Femur (tissue), 1 donor: ENCODE results near the gene PLXDC2.
"Not testable (repeated sequence)": the region's sequence is repeated elsewhere in the genome, so short reads cannot be mapped to it uniquely, and the experiment has no call there.

ENCODE experiments used
- DNase-seq: peaks from one replicate; pipeline ENCODE4 v3.0.0-alpha.2; 2017

PLXDC2 gene

DNA sequence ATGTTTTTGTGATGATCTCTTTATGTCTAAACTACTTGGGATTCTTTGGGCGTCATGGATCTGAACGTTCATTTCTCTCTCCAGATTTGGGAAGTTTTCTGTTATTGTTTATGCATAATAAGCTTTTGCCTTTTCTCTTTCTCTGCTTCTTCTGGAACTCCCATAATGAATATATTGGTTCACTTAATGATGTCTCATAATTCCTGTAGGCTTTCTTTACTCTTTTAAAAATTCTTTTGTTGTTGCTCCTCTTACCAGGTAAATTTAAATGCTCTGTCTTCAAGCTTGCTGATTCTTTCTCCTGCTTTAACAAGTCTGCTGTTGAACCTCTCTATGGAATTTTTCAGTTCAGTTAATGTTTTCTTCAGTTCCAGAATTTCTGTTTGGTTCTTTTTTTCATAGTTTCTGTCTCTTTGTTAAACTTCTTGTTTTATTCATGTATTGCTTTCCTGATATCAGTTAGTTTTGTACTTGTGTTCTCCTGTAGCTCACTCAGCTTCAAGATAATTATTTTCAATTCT is 317.5 kb downstream of the PLXDC2 start:
- DNase-seq: no peak

DNA sequence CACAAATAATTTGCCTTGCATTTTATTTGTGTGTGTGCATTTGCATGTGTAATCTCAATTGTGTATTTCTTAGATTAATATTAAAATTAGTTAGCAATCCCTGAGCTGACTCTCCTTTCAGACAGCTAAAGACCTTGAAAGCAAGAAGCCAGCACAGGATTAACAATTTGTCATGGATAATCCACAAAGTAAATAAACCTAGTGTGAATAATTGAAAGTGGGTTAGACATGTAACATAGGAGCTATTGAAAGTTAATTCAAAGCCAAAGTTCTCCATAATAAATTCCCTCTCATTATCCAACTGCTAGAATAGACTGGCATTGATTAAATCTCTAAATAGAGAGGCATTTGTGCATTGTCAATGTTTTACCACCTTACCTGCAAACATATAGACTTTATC is 326.1 kb downstream of the PLXDC2 start:
- DNase-seq: no peak

DNA sequence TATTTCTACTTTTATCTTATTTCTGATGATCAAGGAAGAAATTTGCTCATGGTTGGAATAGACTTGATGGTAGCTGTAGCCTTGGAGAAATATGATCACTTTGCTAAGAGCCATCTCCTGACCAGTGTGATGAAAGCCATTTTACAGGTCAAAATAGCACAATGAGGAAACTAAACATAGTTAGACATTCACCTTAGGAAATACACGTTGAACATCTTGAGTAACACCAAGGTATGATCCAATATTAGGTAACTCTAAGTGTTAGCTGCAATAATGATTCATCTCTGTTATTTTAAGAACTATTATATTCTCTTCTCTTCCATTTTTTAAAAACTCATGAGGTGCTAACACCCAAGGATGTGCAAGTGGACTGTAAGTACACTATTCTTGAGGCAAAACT is 328.0 kb downstream of the PLXDC2 start:
- DNase-seq: no peak

DNA sequence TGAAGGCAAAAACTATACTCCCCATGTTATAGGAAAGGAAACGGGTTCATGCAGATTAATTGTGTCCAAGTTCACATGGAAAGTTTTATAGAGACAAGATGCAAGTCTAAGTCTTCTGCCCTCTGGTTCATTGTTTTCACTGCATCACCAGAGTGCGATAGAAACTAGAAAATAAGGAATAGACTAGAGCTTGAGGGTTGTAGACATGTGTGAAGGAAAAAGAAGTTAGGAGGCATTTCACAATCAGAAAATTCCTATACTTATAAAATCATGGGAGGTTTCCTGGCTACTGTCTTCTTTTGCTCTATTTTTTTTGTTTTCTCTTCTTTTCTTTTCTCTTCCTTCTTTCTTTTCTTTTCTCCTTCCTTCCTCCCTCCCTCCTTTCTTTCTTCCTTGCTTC is 329.8 kb downstream of the PLXDC2 start:
- no peak for DNase-seq

DNA sequence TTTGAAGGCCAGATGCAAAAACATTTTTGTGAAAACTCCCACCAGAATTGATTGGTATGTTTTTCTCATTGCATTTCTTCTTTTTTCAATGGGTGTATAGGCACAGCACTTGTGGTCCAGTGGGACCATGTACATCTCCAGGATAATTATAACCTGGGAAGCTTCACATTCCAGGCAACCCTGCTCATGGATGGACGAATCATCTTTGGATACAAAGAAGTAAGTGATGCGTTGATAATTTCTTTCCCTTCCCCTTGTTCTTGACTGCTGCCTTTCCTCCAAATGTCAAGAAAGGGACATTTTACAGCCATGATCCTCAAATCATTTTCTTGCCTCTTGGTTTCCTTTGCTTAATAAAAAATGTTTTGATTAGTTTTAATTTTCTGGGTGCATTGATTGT is 331.5 kb downstream of the PLXDC2 start:
- DNase-seq: no peak

DNA sequence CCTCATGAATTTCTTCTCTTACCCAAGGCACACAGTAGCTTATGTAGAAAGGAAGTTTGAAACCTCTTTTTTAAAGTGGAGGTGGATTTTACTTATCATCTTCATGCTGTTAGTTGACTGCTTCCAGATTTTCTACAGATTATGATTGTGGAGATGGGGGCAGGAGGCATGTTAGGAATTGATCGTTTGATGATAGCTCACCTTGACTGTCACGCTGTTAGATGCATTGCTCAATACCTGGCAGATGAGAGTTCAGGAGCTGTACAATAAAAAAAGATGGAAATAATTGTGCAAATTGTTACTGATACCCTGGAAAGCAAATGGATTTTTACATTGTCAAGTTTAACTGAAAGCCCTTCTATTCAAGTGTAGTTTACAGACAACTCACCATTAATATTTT is 340.3 kb downstream of the PLXDC2 start:
- DNase-seq: no peak

DNA sequence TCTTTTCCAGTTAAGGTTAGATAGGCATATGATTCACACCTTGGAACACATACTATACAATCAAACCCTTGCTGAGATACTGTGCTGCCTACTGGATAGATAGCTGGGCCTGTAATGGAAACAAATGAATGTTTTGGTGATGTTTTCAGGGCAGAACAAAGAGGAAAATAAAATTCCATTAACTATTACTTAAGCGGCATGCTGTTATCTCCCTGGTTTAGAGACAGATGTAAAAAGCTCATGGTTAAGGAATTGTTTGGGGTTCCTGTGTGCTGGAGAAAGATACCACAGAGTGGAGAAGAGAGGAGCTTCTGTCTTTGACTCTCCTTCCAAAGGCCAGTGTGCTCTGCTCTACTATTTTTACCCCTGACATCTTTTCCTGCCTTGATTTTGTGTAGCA is 341.1 kb downstream of the PLXDC2 start:
- DNase-seq: no peak

DNA sequence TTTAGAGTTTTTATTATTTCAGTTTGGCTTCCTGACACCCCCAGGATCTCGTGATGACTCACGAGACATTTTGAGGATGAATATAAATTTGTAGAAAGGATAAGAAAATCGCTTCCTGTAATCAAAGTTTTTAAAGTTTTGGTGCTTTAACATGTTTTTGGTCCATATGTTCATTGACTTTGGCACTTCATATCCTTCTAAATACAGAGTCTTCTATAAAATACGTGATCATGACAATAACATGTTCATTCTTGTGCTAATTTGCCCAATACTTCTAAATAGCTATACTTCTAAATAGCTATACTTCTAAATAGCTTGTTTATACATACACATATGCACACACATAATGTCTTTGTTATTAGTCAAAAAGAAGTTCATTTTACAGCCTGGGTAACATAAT is 341.9 kb downstream of the PLXDC2 start:
- DNase-seq: no peak

DNA sequence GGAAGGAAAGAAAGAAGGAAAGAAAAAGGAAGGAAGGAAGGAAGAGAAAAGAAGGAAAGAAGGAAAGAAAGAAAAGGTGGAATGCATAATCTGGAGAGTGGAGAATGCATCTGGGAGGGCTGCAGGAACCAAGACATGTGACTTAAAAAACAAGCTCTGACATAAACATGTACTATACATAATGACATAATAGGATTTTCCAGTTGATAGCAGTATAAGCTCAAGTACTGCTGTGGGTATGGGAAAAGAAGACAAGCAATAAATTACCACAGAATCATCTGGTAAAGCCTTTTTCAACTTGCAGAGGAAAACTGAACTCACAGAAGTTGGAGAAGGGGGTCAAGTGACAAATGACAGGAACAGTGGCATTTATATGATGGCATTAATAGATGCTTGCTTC is 345.9 kb downstream of the PLXDC2 start:
- DNase-seq: no peak

DNA sequence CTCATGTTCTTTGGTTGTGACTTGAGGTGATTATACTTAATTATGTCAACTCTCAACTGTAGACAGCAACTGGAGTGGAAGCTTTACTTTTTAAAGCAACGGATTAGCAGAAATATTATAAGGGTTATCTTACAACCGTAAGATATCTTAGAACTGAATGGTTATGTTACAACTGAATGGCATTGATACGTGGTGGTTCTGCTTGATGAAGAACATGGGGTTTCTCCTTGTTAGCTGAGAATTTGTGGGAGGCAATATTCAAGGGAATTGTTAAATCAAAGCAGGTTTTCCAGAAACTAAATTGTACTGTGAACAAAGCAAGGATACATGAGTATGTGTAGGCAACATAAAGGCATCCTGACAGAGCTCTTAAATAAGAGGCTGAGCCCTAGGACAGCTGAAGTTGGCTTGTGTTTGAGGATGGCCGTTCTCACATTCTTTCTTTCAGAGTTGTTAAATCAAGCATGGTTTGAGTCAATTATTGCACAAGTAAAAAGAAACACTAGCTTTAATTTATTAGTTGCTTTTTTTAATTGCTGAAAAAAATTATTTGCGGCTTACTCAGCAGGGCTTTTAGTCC is 350.0 kb downstream of the PLXDC2 start:
- no peak for DNase-seq

DNA sequence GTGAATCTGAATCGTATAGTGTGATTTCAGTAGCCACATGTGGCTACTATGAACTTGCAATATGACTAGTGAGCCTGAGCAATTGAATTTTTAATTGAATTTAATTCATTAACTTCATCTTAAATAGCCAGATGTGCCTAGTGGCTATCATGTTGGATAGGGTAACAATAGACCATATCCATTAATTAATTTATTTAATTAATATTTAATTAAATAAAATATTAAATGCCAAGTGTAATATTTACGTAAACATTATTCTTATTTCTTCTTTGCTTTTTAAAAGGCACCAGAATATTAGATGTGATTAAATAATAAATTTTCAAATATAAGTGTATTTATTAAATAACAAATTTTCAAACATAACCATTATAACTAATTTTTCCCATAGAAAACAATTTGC is 354.4 kb downstream of the PLXDC2 start:
- DNase-seq: no peak

DNA sequence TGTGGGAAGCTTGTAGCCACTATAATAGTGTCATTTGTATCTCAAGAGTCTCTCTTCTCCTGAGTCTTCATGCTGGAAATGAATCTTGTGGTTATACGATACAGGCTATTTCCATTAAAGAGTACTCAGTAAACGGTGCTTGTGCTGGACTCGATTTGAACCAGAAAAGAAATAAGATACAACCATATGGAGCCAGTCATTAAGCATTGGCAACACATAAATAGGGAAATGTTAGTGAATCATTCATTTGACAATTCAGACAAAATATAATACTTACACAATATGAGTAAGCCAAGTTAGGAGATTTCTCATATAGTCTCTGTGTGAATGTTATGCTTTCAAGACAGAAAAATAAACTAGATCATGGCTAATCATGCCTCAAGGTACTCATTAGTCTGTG is 356.8 kb downstream of the PLXDC2 start:
- no peak for DNase-seq

DNA sequence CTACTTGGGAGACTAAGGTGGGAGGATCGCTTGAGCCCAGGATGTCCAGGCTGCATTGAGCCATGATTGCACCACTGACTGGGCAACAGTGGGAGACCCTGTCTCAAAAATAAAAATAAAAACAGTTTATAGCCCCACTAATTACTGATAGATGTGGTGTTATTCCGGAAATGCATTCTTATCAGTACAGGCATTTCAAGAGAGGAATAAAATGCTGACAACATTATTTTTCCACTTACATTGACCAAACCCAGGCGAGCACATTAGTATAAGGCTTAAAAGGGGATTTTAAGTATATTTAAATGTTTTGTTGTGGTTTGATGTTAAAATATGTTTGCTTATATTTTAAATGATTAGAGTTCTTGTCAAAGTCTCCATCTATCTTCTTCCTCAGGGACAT is 359.5 kb downstream of the PLXDC2 start:
- DNase-seq: no peak

DNA sequence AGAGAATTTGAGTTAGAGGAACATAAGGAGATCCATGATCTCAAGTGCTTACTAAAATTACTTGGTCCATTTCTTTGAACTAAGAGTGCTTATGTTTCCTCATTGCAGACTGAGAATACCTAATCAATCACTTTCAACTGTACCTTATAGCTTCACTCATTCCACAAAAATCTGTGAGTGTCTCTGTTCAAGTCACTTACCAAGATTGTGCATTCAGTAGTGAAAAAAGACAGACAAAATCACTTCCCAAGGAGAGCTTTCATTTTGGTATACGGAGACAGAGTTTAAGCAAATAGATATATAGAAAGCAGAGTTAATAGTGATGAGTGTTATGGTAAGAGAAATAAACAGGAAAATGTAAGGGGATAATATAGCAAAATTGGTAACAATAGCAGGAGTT is 364.5 kb downstream of the PLXDC2 start:
- DNase-seq: no peak

DNA sequence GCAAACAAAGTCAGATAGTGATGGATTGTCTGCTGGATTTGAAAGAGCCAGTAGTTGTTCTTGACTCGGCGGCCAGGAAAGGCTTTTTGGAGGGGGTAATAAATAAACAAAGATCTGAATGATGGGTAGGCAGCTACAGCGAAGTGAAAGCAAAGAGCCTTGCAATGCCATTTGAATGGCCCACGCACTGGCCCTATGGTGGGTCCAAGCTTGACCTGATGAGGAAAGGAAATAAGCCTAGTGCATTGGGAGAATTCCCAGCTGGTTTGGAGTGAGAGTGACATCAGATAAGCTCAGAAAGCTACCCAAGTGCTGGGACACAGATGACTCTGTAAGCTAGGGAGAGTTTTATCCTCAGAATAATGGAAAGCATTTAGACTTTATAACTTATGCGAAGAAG is 365.2 kb downstream of the PLXDC2 start:
- DNase-seq: no peak

DNA sequence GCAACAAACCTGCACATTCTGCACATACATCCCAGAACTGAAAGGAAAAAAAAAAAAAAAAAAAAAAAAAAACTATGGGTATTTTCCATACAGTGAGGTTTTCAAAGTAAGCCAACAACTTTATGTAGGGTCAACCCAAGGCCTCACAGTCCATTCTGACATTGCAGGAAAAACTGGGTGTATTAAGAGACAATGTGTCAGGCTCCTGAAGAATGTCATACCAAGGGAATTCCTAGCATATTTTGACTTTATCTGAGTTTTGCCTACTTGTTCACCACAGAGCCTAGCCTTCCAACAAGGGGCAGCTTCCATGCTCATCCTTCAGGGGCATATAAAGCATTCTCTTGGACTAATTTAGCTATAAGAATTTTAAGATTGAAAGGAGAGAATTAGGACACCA is 368.9 kb downstream of the PLXDC2 start:
- DNase-seq: no peak

DNA sequence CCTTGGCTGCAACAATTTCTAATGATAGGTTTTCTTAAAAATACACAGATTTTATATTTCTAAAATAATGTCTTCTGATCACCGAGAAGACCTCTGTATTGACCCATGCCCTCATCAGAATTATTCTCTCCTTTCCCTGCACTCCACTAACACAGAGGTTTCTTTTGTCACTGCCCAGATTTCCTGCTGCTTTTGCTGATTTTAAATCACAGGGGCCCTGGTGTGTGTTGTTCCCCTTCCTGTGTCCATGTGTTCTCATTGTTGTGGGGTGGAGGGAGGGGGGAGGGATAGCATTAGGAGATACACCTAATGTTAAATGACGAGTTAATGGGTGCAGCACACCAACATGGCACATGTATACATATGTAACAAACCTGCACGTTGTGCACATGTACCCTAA is 375.2 kb downstream of the PLXDC2 start:
- not testable (repeated sequence) for DNase-seq

DNA sequence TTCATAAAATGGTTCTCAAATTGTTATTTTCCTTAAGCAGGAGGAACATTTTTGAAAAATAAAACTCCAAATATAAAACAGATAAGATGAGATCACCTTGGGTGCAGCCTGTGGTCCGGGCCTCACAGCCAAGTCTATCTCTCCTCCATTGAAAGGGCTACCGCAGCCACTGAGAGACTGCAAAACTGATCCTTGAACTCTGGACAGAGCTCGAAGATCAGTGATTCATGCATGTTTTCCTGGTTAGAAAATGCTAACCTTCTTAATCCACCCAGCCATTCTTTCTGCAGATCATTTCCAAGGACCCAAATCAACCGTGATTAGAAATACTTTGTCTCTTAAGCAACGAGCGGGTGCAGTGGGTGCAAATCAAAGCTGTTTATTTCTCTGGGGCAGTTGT is 378.8 kb downstream of the PLXDC2 start:
- no peak for DNase-seq

DNA sequence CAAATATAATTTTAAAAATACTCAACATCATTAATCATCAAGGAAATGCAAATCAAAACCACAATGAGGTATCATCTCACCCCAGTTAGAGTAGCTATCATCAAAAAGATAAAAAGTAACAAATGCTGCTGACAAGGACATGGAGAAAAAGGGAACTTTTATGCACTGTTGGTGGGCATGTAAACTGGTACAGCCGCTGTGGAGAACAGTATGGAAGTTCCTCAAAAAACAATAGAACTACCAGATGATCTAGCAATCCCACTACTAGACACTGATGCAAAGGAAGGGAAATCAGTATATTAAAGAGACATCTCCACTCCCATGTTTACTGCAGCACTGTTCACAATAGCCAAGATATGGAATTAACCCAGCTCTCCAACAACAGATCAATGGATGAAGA is 384.5 kb downstream of the PLXDC2 start:
- DNase-seq: no peak

DNA sequence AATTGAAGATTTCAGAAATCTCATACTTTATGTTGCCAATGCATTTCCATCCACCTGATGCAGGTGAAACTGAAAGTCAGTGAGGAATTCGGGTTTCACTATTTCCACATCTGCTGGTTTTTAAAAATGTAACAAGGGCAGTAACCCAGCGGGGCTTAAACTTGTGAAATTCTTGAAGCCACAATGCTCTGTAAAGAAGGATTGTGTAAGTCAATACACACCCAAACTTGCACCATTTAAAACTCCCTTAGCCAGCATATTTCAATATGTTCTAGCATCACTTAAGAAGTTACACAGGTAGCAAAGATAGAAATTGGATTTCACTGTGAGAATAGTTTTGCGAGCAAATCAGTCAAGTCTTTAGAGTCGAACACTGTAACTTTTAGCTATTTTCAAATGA is 386.1 kb downstream of the PLXDC2 start:
- DNase-seq: no peak

DNA sequence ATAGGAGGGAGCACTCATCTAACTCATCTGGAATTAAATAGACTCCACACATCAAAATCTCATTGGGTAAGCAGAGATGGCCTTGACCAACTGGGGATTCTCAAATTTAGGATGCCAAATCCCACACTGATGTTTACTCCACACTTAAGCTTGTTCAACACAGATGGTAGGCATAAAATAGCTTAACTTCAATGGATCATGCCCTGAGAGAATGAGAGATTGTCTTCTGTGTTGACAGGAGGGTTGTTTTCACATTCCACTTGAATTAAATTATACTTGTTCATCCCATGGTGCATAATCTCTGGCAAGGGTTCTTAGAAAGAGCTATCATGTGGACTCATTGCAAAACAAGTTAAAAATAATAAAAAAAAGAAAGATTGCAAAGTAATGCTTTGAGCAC is 391.4 kb downstream of the PLXDC2 start:
- no peak for DNase-seq

DNA sequence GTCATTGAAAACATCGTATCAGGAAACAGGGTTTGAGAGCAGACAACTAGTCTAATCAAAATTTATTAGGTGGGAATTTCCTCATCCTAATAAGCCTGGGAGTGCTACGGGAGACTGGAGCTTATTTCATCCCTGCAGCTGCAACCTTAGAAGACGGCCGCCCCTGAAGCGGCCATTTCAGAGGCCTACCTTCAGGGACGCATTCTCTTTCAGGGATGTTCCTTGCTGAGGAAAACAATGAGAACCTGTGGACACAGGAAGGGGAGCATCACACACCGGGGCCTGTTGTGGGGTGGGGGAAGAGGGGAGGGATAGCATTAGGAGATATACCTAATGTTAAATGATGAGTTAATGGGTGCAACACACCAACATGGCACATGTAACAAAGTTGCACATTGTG is 392.9 kb downstream of the PLXDC2 start:
- not testable (repeated sequence) for DNase-seq

DNA sequence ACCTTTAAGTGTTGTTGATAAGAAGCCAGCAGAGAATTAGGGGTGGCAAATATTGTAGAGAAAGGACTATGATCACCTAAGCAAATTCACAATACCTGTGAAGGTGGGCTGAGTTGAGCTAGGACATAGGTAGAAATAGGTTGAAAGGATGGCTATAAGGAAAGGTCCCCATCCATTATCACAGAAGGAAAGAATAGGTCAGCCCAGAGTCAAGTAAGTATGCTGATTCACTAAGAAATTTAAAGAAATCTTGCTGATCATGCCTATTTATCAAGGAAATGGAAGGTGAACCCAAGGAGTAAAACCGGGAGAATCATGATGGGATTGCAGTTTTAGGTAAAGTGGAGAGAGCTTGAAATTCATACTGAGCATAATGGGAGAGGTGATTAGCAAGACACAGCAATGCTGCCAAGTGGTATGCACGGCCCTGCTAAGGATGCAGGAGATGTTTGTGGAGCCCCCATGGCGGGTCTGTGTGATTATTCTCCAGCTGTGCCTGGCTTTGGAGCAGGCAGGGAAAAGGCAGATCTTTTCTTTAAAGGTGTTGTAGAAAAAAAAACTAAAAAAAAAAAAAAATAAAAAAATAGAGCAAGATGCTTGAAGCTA is 399.4 kb downstream of the PLXDC2 start:
- DNase-seq: no peak

DNA sequence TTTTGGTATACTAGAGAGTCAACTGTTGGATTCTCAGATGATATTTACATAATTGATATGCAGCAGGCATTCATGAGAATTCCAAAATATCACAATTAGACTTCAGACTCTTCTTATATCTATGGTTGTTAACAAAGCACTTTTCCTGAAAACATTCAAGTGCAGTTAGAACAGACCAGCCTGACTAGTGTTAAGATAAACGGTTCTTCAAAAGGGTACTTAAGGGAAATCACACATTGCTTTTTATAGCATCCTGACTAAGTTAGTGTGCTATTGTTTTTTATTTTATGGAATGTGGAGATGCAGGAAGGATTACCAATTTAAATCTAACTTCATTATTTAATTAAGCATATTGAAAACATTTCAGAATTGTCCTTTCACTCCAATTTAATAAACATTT is 405.1 kb downstream of the PLXDC2 start:
- no peak for DNase-seq

DNA sequence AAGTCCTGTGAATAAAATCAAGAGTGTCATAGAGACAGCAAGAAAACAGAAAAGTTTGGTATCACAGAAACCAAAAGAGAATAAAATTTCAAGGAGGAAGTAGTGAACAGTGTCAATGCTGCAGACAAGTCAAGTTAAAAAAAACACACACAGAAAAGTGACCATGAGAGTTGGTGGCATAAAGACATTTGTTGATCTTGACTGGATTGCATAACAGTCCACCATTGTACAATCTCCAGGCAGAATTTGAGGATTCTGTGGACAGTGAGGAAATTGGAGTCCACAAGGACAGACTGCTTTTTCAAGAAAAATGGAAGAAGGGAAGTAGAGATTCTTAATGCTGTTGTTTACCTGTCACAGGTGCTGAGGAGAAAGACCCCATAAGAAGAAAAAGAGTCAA is 412.5 kb downstream of the PLXDC2 start:
- no peak for DNase-seq
